Uterus (tissue), 2 donors: ENCODE data around the gene EVI5.

Source experiments
- CTCF ChIP-seq, 4 experiments: fragments of 200-600 bp in 2 of 4; fragments of 450-650 bp in 2 of 4; sonication (generic) in 2 of 4; IDR thresholded peaks; one replicate each; pipeline ENCODE4 v1.5.1; 2016 to 2019; ENCODE audit warnings: antibody characterized with exemption in 4 of 4, mild to moderate bottlenecking in 2 of 4, moderate library complexity in 1 of 4
- POLR2A ChIP-seq, 2 donors: fragments of 450-650 bp; IDR thresholded peaks; one replicate each; pipeline ENCODE4 v1.6.1; 2016; ENCODE audit warnings: antibody characterized with exemption in 2 of 2, mild to moderate bottlenecking in 1 of 2, moderate library complexity in 1 of 2

- TF ChIP-seq CTCF (IDR thresholded peaks at IDR 0.05): no peak
- TF ChIP-seq POLR2A (IDR thresholded peaks at IDR 0.05): no peak
Observed at GRCh38 chr1:92585831-92586230, 199.1 kb downstream of the EVI5 start.
